HG03521 (cell line): ENCODE data around the gene PCYT1A.
"Not testable (repeated sequence)": the region's sequence is repeated elsewhere in the genome, so short reads cannot be mapped to it uniquely, and the experiment has no call there.

Source experiments
- ATAC-seq: cut with Tn5 transposase; IDR thresholded peaks from one replicate; pipeline ENCODE4 v1.9.1; 2021; ENCODE audit warnings: mild to moderate bottlenecking, moderate library complexity; ENCODE audit not compliant: unreplicated experiment

PCYT1A gene

DNA sequence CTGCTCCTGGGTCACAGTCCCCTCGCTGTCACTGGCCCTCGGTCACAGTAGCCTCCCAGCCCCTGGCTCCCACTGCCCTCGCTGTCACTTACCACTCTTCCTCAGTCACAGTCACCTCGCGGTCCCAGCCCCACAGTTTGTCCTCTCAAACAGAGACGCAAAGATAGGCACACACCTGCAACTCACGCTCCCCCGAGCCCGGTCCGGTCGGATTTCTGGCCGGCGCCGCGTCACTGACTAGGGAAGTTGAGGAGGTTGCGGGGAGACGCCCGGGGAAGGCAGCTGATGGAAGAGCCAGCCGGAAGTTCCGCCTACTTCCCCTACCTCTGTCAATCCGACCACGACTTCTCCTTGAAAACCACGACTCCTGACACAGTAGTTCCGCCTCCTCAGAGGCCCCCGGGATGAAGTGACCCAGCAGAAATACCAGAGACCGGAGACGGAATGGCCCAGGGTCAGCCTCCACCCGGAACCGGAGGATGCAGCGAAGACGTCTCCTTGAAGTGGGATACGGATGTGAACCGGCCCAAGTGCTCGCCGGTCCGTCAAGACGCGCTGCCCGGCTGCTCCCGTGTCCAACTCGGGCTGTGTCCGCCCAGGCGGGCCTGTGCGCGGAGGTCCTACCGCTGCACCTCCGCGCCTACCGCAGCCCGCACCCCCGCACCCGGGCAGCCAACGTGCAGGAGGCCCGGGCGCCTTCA is at the start of gene PCYT1A:
Gene PCYT1A (minus strand): TSS at position 287 of the 701 bp plus-strand sequence. CDS start 17,195 bp downstream, outside the sequence.
- peak; percentile 85 for ATAC-seq

DNA sequence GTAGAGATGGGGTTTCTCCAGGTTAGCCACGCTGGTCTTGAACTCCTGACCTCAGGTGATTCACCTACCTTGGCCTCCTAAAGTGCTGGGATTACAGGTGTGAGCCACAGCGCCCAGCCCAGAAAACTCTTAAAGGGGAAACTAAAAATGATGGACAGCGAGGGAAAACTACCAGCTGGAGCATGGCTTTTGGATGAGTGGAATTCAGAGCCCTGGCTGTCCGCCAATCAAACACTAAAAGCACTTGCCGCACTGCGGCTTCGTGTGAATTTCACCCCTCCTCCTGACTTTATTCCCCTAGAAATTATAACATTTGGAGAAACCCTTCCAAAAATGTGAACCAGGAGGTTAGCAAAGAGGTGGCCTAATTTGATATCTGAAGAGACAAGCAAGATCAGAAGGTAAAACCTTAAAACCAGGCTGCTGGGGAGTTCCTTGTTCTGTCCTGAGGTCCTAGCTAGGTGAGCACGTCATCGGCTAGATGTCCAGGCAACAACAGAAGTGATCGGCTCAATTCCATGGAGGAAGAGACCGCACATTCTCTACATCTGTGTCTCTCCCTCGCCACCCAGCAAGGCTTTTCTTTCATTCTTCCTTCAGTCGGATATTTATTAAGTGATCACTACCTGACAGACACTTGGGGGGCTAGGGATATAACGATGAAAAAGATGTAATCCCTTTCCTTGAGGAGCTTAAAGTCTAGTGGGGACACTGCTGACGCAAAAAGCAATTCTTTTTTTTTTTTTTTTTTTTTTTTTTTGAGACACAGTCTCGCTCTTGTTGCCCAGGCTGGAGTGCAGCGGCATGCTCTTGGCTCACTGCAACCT is 49.0 kb upstream of the PCYT1A start:
- no peak for ATAC-seq

DNA sequence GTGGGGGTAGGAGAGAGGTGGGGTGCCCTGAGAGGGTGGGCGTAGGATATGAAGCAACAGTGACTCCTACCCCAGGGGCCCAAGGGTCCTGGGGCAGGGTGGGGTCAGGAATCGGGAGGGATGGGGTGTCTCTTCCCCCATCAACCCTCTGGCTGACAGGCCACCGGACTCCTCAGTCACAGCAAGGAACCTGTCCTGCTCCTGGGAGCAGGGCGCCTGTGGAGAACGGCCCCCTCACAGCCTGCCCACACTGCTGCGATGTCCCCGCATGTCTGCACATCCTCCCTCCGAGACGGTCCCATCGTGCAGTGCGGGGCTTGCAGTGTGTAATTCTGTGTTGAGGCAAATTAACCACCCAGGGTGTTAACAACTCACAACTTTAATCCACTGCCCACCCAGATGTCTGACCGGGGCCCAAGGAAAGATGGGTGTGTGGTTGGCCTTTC is 48.0 kb upstream of the PCYT1A start:
- ATAC-seq: no peak

DNA sequence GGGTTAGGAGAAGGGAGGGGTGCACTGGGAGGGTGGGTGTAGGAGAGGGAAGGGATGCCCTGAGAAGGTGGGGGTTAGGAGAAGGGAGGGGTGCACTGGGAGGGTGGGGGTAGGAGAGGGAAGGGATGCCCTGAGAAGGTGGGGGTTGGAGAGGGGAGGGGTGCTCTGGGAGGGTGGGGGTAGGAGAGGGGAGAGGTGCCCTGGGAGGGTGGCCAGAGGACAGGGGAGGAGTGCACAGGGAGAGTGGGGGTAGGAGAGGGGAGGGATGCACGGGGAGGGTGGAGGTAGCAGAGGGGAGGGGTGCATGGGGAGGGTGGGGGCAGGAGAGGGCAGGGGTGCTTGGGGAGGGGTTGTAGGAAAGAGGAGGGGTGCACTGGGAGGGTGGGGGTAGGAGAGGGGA is 47.5 kb upstream of the PCYT1A start:
- no peak for ATAC-seq

DNA sequence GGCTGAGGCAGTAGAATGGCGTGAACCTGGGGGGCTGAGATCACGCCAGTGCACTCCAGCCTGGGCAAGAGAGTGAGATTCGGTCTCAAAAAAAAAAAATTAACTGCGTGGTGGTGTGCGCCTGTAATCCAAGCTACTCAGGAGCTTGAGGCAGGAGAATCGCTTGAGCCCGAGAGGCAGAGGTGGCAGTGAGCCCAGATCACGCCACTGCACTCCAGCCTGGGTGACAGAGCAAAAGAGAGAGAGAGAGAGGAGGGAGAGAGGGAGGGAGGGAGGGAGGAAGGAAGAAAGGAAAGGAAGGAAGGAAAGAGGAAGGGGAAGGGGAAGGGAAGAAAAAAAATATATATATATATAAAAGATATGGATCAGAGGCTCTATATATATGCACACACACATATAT is 44.6 kb upstream of the PCYT1A start:
- no peak for ATAC-seq

DNA sequence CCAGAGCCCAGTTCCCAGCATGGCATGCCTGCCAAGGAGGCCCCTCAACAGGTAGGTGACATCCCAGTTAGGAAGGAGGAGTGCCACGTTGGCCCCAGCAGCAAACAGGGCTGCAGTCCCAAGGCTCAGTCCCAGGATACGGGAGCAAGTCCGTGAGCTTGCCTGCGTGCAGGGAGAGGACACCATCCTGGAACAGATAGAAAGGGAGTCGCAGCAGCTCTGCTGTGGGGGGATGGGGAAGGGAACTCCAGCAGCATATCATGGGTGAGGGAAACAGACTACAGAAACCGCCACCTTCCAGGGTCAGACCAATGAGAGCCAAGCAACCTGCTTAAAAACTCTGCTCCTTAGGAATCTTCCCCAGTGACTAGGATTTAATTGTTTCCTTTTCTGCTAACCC is 39.9 kb upstream of the PCYT1A start:
- ATAC-seq: no peak

DNA sequence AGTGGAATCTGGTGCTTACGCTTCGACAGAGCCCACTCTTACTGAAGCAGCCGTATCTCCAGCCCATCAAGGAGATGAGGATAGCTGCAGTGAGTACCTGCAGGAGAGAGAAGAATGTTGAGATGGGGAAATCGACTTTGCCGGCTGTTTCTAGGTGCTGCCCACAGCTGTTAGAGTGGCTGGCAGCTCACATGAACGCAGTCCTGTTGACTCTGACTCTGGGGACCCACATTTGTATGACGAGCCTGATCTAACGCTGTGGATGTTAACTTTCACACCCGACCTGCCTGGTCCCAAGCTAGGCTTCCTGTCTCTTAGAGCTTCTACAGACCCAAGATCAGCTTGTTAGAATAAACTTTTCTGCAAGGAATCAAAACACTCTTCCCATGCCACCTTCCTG is 39.4 kb upstream of the PCYT1A start:
- no peak for ATAC-seq

DNA sequence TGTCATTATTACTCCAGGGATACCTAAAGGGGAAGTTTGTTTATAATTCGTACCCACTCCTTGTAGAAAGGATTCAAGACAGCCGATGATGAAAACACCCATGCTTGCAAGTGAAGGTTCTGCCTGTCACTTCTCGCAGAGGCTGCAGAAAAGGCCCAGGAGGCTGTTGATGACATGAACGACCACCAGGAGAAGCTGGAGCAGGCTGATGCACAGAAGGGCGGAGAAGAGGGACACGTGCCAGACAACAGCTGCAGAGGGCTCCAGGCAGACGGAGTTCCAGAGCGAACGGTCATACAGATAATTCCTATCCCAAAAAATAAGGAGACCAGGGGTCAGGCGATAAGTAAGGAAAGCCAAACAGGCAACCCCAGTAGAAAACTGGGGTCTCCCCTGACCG is 36.2 kb upstream of the PCYT1A start:
- ATAC-seq: no peak

DNA sequence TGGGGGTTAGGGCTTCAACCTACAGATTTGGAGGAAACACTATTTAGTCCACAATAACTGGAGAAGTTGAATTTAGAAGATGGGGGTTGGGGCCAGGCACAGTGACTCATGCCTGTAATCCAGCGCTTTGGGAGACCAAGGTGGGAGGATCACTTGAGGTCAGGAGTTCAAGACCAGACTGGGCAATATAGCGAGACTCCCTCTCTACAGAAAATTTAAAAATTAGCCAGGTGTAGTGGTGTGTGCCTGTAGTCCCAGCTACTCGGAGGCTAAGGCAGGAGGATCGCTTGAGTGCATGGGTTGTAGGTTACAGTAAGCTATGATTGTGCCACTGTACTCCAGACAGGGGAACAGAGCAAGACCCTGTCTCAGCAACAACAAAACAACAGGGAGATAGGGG is 35.5 kb upstream of the PCYT1A start:
- ATAC-seq: no peak

DNA sequence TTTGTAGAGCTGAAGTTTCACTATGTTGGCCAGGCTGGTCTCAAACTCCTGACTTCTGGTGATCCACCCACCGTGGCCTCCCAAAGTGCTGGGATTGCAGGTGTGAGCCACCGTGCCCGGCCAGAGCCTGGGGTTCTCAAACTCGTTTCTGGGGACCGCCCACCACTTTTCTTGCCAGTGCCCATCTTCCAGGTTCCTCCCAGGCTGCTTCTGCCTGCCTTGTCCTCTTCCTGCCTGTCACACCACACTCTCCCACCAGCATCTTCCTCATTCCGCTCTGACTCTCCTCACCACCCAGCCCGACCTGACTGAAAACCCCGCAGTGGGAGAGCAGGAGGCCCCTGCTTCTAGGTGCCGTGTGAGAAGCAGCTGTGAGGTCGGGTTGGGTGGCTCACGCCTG is 33.6 kb upstream of the PCYT1A start:
- ATAC-seq: no peak

DNA sequence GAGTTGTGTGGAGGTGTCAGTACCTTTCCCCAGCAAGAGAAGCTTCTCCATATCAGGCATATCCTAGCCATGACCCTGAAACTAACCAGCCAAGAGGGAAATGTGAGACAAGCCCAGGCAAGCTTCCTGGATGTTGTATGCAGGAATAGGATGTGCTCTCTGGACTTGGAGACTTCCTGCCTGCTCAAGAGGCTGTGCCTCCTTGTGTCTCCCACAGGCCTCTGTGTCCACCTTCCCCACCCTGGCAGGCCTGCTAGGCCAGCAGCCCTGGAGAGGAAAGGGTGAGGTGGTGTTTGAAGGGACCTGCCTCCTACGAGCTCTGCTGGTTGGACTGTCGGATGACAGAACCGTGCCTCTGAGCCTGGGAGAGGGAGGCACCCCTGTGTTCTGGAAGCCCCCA is 32.6 kb upstream of the PCYT1A start:
- no peak for ATAC-seq

DNA sequence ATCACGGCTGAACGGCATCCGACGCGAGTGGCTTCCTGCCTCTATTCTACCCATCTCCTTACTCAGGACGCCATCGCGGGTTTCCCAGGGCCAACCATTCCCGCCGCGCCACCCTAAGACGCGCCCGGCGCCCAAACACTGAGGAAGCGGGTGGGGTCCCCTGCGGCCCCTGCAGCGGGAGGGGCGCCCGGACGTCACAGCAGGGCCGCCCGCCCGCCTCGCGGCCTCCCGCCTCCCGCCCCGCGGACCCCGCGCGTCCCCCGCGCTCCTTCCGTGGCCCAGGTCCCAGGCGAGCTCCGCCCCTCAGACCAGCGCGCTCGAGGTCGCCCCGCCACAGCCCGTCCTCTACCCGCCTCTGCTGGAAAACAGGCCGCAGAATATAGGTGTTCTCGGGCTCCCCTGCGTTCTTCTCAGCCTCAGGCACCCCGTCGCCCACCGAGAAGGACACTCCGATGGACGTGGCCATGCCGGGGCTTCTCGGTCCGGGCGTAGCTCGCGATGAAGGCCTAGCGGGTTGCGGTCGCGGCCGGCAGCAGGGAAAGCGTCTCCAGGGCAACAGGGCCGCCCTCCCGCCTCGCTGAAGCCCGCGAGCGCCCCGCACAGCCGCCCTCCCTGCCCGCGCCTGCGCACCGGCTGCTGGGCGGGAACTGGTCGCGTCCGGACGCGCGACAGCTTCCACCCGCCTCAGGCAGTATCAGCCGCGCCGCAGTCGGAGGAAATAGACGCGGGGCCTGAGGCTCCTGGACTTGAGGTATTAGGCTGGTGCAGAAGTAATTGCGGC is 30.4 kb upstream of the PCYT1A start, which contains the start of gene DYNLT2B:
Gene DYNLT2B (minus strand): TSS at position 554 of the 781 bp plus-strand sequence. CDS start 88 bp downstream, at position 466.
- ATAC-seq: peak; percentile 91

DNA sequence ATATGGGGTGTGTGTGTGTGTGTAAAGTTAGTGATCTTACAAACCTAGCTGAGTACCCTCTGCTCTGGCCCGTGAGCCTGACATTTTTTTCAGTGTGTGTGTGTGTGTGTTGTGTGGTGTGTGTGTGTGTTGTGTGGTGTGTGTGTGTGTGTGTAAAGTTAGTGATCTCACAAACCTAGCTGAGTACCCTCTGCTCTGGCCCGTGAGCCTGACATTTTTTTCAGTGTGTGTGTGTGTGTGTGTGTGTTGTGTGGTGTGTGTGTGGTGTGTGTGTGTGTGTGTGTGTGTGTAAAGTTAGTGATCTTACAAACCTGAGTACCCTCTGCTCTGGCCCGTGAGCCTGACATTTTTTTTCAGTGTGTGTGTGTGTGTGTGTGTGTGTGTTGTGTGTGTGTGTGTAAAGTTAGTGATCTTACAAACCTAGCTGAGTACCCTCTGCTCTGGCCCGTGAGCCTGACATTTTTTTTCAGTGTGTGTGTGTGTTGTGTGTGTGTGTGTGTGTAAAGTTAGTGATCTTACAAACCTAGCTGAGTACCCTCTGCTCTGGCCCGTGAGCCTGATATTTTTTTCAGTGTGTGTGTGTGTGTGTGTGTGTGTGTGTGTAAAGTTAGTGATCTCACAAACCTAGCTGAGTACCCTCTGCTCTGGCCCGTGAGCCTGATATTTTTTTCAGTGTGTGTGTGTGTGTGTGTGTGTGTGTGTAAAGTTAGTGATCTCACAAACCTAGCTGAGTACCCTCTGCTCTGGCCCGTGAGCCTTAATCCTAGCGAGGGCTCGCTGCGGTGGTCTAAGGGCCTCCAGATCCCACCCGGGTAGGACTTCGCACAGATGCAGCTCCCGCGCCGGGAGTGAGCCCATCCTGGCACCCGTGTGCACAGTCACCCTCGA is 29.5 kb upstream of the PCYT1A start:
- not testable (repeated sequence) for ATAC-seq

DNA sequence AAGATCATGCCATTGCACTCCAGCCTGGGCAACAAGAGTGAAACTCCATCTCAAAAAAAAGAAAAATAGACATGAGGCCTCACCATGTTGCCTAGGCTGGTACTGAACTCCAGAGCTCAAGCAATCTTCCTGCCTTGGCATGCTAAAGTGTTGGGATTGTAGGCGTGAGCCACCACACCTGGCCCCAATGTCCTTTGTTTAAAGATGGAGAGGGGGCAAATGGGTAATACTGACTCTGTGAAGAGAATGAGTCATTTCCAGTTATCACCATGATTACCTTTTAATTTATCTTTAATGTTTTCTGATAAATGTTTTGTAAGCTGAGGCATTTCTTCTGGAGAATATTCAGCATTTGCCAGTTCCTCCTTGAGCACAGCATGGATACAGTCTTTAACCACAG is 28.3 kb upstream of the PCYT1A start:
- no peak for ATAC-seq

DNA sequence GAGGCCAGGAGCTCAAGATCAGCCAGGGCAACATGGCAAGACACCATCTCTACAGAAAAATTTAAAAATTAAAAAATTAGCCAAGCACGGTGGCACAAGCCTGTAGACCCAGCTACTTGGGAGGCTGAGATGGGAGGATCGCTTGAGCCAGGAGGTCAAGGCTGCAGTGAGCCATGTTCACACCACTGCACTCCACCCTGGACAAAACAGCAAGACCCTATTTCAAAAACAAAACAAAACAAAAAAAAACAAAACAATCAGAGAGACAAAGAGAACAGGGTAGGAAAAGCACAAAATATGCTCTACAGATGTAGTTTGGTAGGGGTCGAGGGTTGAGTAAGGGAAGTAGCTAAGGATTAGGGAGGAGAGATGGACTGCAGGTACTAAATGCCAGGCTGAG is 27.1 kb upstream of the PCYT1A start:
- no peak for ATAC-seq

DNA sequence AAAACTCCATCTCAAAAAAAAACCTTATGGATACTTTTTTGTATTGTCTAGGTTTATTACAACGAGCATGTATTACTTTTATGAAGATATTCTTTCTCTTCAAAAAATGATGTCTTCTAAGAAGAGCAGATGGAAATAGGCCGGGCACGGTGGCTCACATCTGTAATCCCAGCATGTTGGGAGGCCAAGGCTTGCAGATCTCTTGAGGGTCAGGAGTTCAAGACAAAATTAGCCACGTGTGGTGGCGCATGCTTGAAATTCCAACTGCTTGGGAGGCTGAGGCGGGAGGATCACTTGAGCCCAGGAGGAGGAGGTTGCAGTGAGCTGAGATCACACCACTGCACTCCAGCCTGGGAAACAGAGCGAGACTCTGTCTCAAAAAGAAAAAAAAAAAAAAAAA is 26.6 kb upstream of the PCYT1A start:
- not testable (repeated sequence) for ATAC-seq

DNA sequence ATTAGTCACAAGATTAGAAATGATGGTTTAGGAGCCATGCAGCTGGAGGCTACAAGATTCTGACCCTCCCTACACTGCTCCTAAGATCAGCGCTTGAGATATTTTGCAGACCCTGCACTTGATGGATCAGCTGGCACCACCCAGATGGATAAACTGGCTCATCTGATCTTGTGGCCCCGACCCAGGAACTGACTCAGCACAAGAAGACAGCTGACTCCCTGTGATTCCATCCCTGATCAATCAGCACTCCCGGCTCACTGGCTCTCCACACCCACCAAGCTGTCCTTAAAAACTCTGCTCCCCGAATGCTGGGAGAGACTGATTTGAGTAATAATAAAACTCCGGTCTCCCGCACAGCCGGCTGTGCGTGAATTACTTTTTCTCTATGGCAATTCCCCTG is 15.4 kb upstream of the PCYT1A start:
- not testable (repeated sequence) for ATAC-seq

DNA sequence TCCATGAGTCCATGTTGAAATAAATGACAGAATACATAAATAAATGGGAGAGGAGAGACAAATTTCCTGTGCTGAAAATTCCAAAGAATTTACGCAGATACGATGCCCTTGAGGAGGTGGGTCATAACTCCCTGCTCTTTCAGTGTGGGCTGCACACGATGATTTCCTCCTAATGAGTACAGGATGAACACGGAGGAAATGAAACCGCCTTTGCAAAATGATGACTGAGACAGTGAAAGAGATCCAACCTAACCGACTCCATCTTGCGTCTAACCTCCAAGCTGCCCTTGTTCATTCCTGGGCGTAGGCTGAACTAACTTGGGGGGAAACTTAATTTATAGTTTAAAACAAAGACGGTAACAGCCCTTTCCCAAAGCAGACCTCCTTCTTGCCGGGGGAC is 15.0 kb upstream of the PCYT1A start:
- not testable (repeated sequence) for ATAC-seq

DNA sequence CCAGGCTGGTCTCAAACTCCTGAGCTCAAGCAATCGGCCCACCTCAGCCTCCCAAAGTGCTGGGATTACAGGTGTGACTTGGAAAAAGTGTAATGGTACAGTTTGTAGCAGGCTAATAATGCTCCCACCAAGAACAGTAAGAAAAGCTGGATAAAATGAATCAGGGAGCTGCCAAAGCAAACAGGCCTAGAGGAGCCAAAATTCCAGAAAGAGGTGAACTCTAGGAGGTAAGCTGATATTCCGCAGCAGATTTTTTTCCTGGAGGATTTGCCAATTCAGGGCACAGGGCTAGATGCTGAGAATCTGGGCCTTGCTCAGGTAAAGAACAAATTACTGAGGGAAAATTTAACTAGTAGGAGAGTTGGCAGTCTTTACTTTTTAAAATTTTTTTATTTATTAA is 11.0 kb upstream of the PCYT1A start:
- no peak for ATAC-seq

DNA sequence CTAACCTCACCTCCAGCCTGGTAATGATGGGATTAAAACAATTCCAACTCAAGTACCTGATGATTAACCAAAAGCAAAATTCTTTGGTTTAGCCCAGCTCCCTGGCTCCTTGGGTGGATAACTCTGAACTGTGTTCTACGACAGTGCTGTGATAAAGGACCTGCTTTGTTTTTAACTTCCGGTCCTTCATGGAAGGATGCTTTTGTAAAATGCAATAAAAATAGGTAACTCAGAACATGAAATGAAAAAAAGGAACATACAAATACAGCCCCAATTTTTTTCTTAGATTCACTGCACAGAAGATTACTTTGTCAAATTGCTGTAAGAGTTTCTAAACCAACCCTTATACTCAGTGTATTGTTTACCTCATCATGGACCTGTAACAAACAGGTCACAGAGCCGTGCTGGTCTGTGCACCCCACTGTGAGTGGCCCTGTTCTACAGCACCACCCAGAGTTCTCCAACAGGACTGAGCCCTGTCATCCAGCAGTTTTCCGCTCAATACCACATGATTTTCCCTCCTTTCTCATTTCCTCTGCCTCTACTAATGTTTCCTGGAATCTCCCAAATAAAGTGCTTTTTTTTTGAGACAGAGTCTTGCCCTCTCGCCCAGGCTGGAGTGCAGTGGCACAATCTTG is 4.9 kb upstream of the PCYT1A start:
- no peak for ATAC-seq
